GM18505 (cell line): Measurements from ENCODE around the gene DNAJB13.

Experiments used
- ATAC-seq: cut with Tn5 transposase; IDR thresholded peaks from one replicate; pipeline ENCODE4 v1.9.1; 2021; ENCODE audit not compliant: unreplicated experiment
- POLR2A ChIP-seq: IDR thresholded peaks from 4 replicates; pipeline ENCODE4 v1.6.1; 2011; ENCODE audit warnings: borderline replicate concordance; ENCODE audit not compliant: insufficient read depth, insufficient read length; ENCODE audit errors: extremely low read depth

DNAJB13 gene

DNA sequence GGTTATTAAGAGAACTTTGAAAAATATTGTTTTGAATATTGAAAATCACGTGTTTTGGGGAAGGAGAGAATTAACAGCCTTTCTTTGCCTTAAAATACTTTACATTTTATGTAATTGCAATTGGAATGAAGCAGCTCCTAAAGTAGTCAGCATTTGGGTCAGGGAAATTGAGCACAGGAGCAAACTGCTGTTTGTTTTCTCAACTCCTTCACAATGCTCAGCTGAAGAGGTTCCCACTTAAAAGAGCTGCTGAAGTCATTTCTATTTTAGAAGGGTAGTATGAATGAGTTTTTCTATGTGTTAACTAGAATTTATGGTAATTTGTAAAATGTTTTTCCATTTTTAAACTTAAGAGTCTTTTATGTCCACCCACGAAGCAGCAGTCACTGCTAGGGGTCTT, 39.9 kb downstream of the DNAJB13 start:
- TF ChIP-seq POLR2A: no peak
- no peak for ATAC-seq

DNA sequence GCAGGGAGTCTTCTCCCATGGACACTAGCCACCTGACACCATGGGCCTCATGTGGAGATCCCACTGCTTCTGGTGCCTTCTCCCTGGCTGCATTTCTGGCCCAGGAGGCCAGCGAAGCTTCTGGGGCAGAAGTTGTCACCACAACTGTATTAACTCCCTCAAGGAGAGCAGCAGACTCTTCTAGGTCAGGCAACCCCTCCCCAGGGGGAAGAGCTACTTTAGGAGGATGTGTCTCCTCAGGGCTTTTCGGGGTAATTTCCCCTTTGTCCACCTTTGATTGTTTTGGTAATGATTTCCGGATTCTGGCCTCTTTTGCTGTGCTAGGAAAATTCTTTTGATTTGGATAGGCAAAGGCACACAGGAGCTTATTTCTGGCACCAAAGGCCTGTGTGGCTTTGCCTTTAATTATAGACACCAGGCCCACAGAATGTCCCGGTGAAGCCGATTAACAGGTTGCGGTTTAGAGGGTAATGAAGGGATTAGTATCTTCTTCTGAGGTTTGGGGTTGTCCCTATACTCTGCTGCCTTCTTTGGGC, 40.7 kb downstream of the DNAJB13 start:
- no peak for TF ChIP-seq POLR2A

DNA sequence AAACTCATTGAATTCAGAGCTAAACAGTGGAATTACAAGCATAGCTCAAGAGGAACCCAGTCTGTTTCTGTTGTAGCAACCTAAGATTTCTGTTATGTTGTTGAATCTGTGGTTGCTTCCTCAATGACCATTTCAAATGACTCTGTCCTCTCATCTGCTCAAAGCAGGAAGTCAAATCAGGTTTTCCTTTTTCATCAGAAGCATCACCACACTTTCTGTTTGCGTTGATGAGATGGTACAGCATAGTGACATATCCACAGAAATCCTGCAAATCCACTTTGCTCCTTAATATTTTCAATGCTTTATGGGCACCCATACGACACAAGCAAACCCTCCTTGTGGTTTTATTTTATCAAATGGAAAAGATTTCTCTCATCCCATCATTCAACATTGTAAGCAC, 44.4 kb downstream of the DNAJB13 start:
- TF ChIP-seq POLR2A: no peak
- ATAC-seq: no peak

More for the DNA sequence above, 40.7 kb downstream of the DNAJB13 start:
- ATAC-seq: no peak

DNA sequence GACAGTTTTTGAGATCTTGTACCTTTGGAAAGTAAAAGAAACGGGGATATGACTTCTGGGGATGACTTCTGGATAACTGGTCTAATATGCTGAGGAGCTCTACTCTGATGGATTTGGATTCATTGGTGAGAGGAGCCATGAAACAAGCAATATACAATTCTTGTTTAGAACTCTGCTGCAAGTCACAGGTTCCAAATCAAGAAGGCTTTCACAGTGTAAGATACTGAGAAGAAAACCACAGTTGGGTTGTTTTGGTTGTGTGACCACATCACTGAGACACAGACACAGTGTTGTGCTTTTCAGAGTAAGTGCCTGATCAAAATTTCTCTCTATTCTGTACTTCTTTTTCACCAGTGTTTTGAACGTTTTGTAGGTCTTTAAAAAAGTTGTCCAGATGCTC, 44.9 kb downstream of the DNAJB13 start:
- ATAC-seq: no peak
- no peak for TF ChIP-seq POLR2A

DNA sequence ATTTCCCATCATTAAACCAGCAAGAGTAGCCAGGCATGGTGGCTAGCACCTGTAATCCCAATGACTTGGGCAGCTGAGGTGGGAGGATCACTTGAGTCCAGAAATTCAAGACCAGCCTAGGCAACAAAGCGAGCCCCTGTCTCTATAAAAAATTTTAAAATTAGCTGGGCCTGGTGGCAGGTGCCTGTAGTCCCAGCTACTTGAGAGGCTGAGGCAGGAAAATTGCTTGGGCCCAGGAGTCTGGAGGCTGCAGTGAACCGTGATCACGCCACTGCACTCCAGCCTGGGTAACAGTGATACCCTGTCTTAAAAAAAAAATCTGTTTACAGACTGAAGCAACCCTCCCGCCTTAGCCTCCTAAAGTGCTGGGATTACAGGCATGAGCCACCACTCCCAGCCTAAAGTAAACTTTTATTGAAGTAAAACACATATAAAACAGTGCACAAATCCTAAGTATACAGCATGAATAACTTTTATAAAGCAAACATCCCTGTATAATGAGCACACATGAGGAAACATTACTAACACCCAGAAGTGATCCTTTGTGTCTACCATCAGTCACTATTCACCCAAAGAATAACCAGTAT, 45.4 kb downstream of the DNAJB13 start:
- no peak for ATAC-seq
- TF ChIP-seq POLR2A: no peak

DNA sequence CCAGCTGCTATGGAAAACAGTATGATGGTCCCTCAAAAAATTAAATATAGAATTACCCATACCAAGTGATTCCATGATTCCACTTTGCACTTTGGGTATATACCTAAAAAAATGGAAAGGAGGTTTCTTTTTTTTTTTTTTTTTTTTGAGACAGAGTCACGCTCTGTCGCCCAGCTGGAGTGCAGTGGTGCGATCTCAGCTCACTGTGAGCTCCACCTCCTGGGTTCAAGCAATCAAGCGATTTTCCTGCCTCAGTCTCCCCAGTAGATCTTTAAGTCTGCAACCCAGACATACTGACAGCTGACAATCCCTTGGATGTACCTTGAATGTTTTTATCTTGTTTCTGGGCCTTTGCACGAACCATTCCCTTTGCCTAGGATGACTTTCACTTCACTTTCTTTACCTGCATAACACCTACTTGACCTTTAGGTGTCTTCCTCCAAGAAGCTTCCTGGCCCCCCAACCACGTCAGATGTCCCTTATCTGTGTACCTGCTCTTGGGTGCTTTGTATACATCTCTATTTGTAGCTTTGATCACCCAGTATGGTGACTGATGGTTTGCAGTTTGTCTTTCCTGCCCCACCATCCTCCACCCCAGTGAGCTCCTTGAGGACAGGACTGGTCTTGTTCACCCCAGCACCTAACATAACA, 46.4 kb downstream of the DNAJB13 start:
- no peak for ATAC-seq
- TF ChIP-seq POLR2A: no peak

DNA sequence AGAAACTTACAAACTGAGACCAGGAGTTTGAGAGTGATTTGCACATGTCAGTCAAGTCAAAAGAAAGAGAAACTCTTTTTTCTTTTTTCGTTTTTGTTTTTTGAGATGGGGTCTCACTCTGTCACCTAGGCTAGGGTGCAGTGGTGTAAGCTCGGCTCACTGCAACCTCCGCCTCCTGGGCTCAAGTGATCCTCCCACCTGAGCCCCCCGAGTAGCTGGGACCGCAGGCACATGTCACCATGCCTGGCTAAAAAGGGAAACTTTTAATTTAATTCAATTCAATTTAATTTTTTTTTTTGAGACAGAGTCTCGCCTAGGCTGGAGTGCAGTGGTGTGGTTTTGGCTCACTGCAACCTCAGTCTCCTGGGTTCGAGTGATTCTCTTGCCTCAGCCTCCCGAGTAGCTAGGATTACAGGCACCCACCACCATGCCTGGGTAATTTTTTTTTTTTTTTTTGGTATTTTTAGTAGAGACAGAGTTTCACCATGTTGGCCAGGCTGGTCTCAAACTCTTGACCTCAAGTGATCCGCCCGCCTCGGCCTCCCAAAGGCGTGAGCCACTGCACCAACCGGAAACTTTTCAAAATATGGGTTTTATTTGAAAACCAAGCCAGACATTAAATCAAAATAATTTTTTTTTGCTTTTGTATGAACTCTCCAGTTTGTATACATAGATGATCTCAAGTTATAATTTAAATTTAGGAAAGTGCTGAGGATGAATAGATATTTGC, 48.2 kb downstream of the DNAJB13 start:
- no peak for ATAC-seq
- no peak for TF ChIP-seq POLR2A

DNA sequence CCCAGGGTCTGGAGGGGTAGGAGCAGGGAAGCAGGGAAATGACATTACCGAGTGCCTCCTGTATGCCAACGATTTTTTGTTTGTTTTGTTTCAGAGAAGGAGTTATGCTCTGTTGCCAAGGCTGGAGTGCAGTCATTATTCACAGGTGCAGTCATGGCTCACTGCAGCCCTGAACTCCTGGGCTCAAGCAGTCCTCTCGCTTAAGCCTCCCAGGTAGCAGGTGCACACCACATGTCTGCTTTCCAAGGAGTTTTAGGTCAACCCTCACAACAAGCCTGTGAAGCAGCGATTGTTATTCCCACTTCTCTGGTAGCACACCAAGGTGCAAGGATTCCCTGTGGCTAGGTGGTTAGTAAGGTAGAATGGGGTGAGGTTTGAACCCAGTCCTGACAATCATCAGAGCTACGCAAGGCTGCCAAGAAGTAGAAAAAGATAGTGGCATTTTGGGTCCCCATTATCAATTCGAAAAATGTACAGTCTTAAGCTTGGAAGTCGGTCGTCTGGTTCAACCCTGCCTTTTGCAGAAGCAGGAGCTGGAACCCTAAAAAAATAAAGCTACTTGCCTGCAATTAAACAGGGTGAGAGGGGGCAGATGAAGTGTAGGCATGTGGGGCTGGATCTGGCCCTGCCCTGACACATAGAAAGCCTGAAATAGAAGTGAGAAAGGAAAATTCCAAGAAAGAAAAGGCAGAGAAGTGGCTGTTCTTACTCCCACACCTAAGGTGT, 48.9 kb downstream of the DNAJB13 start:
- ATAC-seq: no peak
- TF ChIP-seq POLR2A: no peak

DNA sequence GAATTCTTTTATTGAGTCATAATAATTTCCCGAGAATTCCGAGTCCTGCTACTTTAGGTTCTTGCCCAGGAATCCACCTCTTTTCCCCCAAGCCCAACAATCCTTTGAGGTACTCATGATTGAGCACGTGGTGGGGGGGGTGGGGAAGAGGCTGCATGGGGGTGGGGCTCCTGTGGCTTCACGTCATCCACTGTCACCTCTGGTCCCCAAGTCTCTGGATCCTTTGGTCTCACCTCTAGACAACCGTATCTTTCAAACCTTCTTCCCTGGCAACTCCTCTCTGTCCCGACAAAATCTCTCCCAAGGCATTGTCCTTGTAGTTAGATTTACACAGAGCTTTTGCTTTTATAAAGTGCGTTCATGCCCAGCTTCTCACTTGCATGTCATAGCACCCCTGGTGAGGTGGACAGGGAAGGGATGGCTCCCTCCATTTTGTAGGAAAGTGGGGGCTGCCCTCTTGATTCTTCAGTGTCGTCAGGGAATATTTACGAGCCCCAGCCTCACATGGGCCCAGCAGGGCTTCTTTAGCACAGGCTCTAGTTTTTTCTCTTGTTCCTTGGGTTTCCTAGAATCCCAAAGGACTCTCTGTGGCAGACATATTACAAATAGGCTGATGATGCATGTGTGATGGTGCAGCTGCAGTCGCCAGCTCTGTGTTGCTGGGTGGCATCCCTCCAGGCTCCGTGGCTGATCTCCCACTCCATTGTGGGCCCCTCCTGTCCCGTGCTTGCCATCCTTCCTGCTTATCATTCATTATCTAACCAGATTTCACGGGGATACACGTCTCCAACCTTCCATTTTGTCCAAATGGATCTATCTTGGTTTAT, 49.7 kb downstream of the DNAJB13 start:
- no peak for ATAC-seq
- no peak for TF ChIP-seq POLR2A

DNA sequence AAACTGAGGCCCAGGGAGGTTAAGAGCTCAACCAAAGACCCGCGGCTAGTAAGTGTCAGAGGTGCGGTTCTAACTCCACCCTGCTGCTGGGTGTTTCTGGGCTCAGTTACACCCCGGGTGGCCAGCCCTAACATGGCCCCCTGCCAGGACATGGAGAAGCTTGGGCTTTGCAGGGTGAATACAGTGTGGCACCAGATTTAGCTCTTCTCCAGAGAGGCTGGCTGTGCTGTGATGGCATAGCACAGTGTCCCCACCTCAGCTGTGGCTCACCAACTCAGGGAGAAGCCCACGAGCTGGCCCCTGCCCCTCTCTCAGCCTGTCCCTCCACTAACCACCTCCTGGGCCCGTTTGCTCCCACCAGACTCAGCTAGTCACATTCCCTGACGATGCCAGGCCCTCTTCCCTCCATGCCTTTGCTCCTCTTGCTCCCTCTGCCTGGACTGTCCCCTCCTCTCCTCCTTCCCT, 51.0 kb downstream of the DNAJB13 start:
- TF ChIP-seq POLR2A: no peak
- ATAC-seq: no peak

DNA sequence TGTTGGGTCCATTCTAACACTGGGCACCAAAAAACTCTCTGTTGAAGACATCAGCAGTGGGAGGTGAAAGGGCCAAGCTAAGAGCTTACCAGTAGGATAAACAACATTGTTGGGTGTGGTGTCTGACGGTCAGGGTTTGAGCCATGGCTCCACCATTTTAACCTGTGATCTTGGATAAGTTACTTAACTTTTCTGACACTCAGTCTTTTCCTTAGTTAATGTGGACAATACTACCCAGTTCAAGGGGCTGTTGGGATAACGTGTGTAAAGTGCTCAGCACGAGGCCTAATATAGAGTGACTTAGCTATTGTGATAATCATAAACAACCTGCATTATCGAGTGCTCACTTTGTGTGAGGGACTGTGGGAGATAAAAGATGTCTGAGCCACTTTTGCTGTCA, 52.0 kb downstream of the DNAJB13 start:
- TF ChIP-seq POLR2A: no peak
- no peak for ATAC-seq

DNA sequence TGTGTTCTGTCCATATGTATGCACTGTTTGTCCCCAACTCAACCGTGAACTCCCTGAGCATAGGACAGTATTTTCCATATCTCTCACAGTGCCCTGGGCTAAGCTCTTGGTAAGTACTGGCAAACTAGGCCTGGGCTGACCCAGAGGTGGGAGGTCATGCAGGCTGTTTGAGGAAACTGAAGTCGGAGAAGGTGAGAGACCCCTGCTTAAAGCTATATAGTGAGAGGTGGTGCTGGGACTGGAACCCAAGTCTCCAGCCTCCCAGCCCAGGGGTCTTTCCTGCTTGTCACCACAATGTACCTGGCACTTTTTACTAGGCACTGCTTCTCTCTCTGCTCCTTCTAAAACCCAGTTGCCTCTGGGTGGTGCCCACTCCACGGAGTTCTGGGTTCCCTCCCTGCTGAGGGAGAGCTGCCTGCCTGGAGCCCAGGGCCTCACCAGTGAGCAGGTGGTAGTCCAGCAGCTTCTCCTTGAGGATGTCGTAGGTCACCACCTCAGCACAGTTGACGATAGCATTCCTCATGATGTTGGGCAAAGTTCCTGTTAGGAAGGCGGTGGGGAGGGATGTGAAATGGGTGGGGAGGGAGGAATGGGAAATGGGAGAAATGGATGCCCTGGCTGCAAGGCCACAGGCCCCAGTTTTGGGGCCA, 53.3 kb downstream of the DNAJB13 start:
- TF ChIP-seq POLR2A: no peak
- ATAC-seq: no peak

DNA sequence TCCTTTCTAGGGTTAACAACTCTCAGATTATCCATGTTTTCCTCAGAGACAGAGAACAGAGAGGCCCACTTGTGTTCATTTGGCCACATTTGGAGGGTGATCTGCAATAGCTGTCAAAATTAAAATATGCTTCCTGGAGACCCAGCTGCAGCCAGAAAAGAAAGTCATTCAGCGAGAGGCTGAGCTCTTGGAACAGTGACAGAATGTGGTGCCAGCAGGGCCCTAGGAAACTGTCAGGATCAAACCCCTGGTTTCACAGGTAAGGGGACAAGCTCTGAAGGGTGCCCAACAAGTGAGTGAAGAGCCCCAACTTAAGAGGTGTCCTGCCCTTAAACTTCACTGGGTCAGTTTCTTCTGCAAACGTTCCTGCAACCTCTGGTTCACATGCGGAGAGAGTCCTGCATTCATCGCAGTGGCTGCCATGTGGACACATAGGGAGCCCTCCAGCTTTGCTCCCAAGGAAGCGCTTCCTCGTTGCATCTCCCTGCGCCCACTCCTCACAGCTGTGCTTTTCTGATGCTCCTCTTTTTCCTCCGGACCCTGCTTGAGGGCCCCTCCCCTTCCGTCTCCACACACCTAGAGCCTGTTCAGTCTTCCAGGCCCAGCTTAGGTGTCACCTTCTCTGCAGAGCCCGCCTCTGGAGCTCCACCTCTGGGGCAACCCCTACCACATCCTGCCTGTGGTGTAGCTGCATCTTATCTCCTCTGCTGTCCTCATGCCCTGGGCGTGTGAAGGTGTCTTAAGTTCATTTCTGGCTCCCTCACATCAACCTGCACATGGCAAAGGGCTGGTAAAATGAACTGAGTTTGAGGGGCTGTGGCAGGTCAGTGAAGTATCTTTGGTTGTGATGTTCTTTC, 54.2 kb downstream of the DNAJB13 start:
- ATAC-seq: no peak
- TF ChIP-seq POLR2A: no peak
